Activated naive CD4-positive, alpha-beta T cell treated with anti-CD3 and anti-CD28 coated beads, Interleukin-2, amount 50 U/mL, for 72 hours (primary cell): ENCODE results near the gene SRP19. TPM values are rescaled to one million over a fixed set of nuclear protein-coding genes. Genes with fewer than 3 reads are reported as not detected.
"Not testable (repeated sequence)": the region's sequence is repeated elsewhere in the genome, so short reads cannot be mapped to it uniquely, and the experiment has no call there.

ENCODE experiments used
- ATAC-seq, 2 donors: fragments of 150-1000 bp; cut with Tn5 transposase; 2 replicates each; pipeline ENCODE4 v1.10.0; 2021; ENCODE audit warnings: mild to moderate bottlenecking in 2 of 2, moderate library complexity in 2 of 2
- DNase-seq, 2 donors: peaks; one replicate each; pipeline ENCODE4 v3.0.0; 2021 to 2022; ENCODE audit warnings: low spot score in 2 of 2
- H3K27ac Mint-ChIP-seq, 2 donors: one replicate each; pipeline ENCODE4 v1.8.0; 2022; ENCODE audit warnings: mild to moderate bottlenecking in 2 of 2, mixed read lengths in 2 of 2
- H3K36me3 Mint-ChIP-seq, 2 donors: one replicate each; pipeline ENCODE4 v1.8.0; 2022; ENCODE audit warnings: mixed read lengths in 2 of 2
- H3K9me3 Mint-ChIP-seq, 2 donors: one replicate each; pipeline ENCODE4 v1.8.0; 2022; ENCODE audit warnings: mixed read lengths in 2 of 2
- total RNA-seq, 2 donors: library from RNA; stranded (reverse); gene quantifications; one replicate each; pipeline ENCODE4 v1.2.3, GENCODE V29; 2022

The SRP19 gene
- total RNA-seq, result 10 to 100 TPM; 40.7 to 74.6 TPM

- ATAC-seq (peak; percentile 96 to 97), DNase-seq (peak; percentile 87 to 93)
- peak within 1 kb of the TSS; percentile 96 to 99 for H3K27ac Mint-ChIP-seq
- H3K36me3 Mint-ChIP-seq, result peaks cover 25 to 28% of the 10 kb centered on the region in 2 donors
- H3K9me3 Mint-ChIP-seq, result peaks cover 0 to 2% of the 10 kb centered on the region in 2 donors
Observed at GRCh38 chr5:112860929-112861637, at the start of gene SRP19. SRP19 (plus strand) TSS chr5:112861287; CDS start chr5:112861377, 90 bp downstream.

GRCh38 chr5:112812549-112812948 is 48.5 kb upstream of the SRP19 start:
- Mint-ChIP-seq H3K36me3 (peaks cover 0 to 12% of the 10 kb centered on the region in 2 donors), H3K27ac (peak overlapping the region in 1 of 2 donors; percentile 51), H3K9me3 (no peaks in the 10 kb centered on the region)
- peak; percentile 29 to 76 for ATAC-seq
- no peak for DNase-seq

- no peak for ATAC-seq
Observed at GRCh38 chr5:112820246-112820645, 40.8 kb upstream of the SRP19 start.

GRCh38 chr5:112822456-112822855 is 38.6 kb upstream of the SRP19 start:
- Mint-ChIP-seq H3K36me3 (peaks cover 0 to 6% of the 10 kb centered on the region in 2 donors), H3K9me3 (no peaks in the 10 kb centered on the region), H3K27ac (peak overlapping the region in 1 of 2 donors; percentile 35)
- no peak for DNase-seq
- no peak for ATAC-seq

More at GRCh38 chr5:112820246-112820645, 40.8 kb upstream of the SRP19 start:
- DNase-seq, result no peak
- Mint-ChIP-seq H3K36me3 (peaks cover 5 to 6% of the 10 kb centered on the region in 2 donors), H3K9me3 (no peaks in the 10 kb centered on the region), H3K27ac (no peak overlapping the region)

- Mint-ChIP-seq H3K36me3 (peaks cover 0 to 6% of the 10 kb centered on the region in 2 donors), H3K9me3 (no peaks in the 10 kb centered on the region), H3K27ac (peak overlapping the region in 1 of 2 donors; percentile 35)
- ATAC-seq (no peak), DNase-seq (no peak)
Observed at GRCh38 chr5:112823181-112823580, 37.9 kb upstream of the SRP19 start.

GRCh38 chr5:112823656-112824055 is 37.4 kb upstream of the SRP19 start:
- H3K9me3 Mint-ChIP-seq, result no peaks in the 10 kb centered on the region
- peaks cover 0 to 6% of the 10 kb centered on the region in 2 donors for H3K36me3 Mint-ChIP-seq
- ATAC-seq (no peak), DNase-seq (no peak)
- no peak overlapping the region for H3K27ac Mint-ChIP-seq

- no peaks in the 10 kb centered on the region for H3K9me3 Mint-ChIP-seq
- ATAC-seq, result no peak
- peaks cover 0 to 6% of the 10 kb centered on the region in 2 donors for H3K36me3 Mint-ChIP-seq
- no peak for DNase-seq
- no peak overlapping the region for H3K27ac Mint-ChIP-seq
Observed at GRCh38 chr5:112824197-112824596, 36.9 kb upstream of the SRP19 start.

GRCh38 chr5:112830378-112830777 is 30.7 kb upstream of the SRP19 start:
- H3K36me3 Mint-ChIP-seq, result peaks cover 0 to under 1% of the 10 kb centered on the region in 2 donors
- H3K27ac Mint-ChIP-seq, result peak overlapping the region in 1 of 2 donors; percentile 3

GRCh38 chr5:112833971-112834370 is 27.1 kb upstream of the SRP19 start:
- no peak overlapping the region for H3K27ac Mint-ChIP-seq
- H3K9me3 Mint-ChIP-seq, result no peaks in the 10 kb centered on the region
- peaks cover 10 to 16% of the 10 kb centered on the region in 2 donors for H3K36me3 Mint-ChIP-seq
- no peak for DNase-seq
- no peak for ATAC-seq

More at GRCh38 chr5:112830378-112830777, 30.7 kb upstream of the SRP19 start:
- ATAC-seq, result no peak
- no peaks in the 10 kb centered on the region for H3K9me3 Mint-ChIP-seq
- DNase-seq, result no peak

GRCh38 chr5:112844489-112844888 is 16.6 kb upstream of the SRP19 start:
- DNase-seq (no peak), ATAC-seq (no peak)
- no peak overlapping the region for H3K27ac Mint-ChIP-seq
- H3K36me3 Mint-ChIP-seq, result no peaks in the 10 kb centered on the region
- no peaks in the 10 kb centered on the region for H3K9me3 Mint-ChIP-seq

GRCh38 chr5:112846556-112846955 is 14.5 kb upstream of the SRP19 start:
- no peak overlapping the region for H3K27ac Mint-ChIP-seq
- H3K9me3 Mint-ChIP-seq, result no peaks in the 10 kb centered on the region
- no peak for DNase-seq

GRCh38 chr5:112847306-112847705 is 13.8 kb upstream of the SRP19 start:
- no peak for ATAC-seq
- Mint-ChIP-seq H3K9me3 (no peaks in the 10 kb centered on the region), H3K27ac (no peak overlapping the region), H3K36me3 (no peaks in the 10 kb centered on the region)
- DNase-seq, result no peak

More at GRCh38 chr5:112846556-112846955, 14.5 kb upstream of the SRP19 start:
- no peak for ATAC-seq
- no peaks in the 10 kb centered on the region for H3K36me3 Mint-ChIP-seq

- H3K9me3 Mint-ChIP-seq, result no peaks in the 10 kb centered on the region
- peak overlapping the region in 1 of 2 donors; percentile 40 for H3K27ac Mint-ChIP-seq
- ATAC-seq, result peak; percentile 90 to 96
Observed at GRCh38 chr5:112848116-112848811, 12.8 kb upstream of the SRP19 start.

GRCh38 chr5:112849912-112850311 is 11.2 kb upstream of the SRP19 start:
- ATAC-seq, result no peak
- Mint-ChIP-seq H3K9me3 (peaks cover 3% of the 10 kb centered on the region in 2 donors), H3K36me3 (peaks cover 3 to 5% of the 10 kb centered on the region in 2 donors), H3K27ac (no peak overlapping the region)
- no peak for DNase-seq

More at GRCh38 chr5:112848116-112848811, 12.8 kb upstream of the SRP19 start:
- H3K36me3 Mint-ChIP-seq, result no peaks in the 10 kb centered on the region
- DNase-seq, result no peak

- ATAC-seq (no peak), DNase-seq (no peak)
- Mint-ChIP-seq H3K27ac (no peak overlapping the region), H3K9me3 (peaks cover 6 to 9% of the 10 kb centered on the region in 2 donors), H3K36me3 (peaks cover 9 to 10% of the 10 kb centered on the region in 2 donors)
Observed at GRCh38 chr5:112854651-112855050, 6.4 kb upstream of the SRP19 start.

GRCh38 chr5:112857866-112858265 is 3.2 kb upstream of the SRP19 start:
- Mint-ChIP-seq H3K27ac (no peak overlapping the region), H3K36me3 (peaks cover 27 to 30% of the 10 kb centered on the region in 2 donors), H3K9me3 (peaks cover 6 to 9% of the 10 kb centered on the region in 2 donors)
- ATAC-seq (no peak), DNase-seq (no peak)

GRCh38 chr5:112860571-112860928 is 537 bp upstream of the SRP19 start:
- peaks cover 25 to 28% of the 10 kb centered on the region in 2 donors for H3K36me3 Mint-ChIP-seq
- ATAC-seq, H3K9me3 Mint-ChIP-seq: not testable (repeated sequence)

More at GRCh38 chr5:112860571-112860928, 537 bp upstream of the SRP19 start:
- peak overlapping the region; percentile 96 to 99 for H3K27ac Mint-ChIP-seq
- not testable (repeated sequence) for DNase-seq
